Stomach smooth muscle (tissue), 2 donors: ENCODE results near the gene ANXA11.

Experiments
- H3K27ac ChIP-seq: one replicate; pipeline ENCODE4 v1.7.0; 2013; ENCODE audit warnings: mild to moderate bottlenecking, low read length, inconsistent platforms
- H3K27me3 ChIP-seq, 2 donors: one replicate each; pipeline ENCODE4 v1.7.0; 2013; ENCODE audit warnings: low read length in 2 of 2; ENCODE audit not compliant: insufficient read depth in 2 of 2, control insufficient read depth in 1 of 2
- H3K36me3 ChIP-seq, 2 donors: one replicate each; pipeline ENCODE4 v1.7.0; 2013; ENCODE audit warnings: low read length in 2 of 2; ENCODE audit not compliant: control insufficient read depth in 2 of 2, insufficient read depth in 2 of 2
- H3K4me1 ChIP-seq: one replicate; pipeline ENCODE4 v1.7.0; 2013; ENCODE audit warnings: low read length; ENCODE audit not compliant: control insufficient read depth, insufficient read depth
- H3K4me3 ChIP-seq, 2 donors: one replicate each; pipeline ENCODE4 v1.7.0; 2013; ENCODE audit warnings: low read length in 2 of 2
- H3K9ac ChIP-seq, 2 donors: one replicate each; pipeline ENCODE4 v1.7.0; 2013; ENCODE audit warnings: low read length in 2 of 2, mild to moderate bottlenecking in 1 of 2
- H3K9me3 ChIP-seq, 2 donors: one replicate each; pipeline ENCODE4 v1.7.0; 2013; ENCODE audit warnings: low read length in 2 of 2; ENCODE audit not compliant: control insufficient read depth in 2 of 2
- donor health status: healthy.
- donor health status: Pancreatic carcinoma.

ANXA11 gene

DNA sequence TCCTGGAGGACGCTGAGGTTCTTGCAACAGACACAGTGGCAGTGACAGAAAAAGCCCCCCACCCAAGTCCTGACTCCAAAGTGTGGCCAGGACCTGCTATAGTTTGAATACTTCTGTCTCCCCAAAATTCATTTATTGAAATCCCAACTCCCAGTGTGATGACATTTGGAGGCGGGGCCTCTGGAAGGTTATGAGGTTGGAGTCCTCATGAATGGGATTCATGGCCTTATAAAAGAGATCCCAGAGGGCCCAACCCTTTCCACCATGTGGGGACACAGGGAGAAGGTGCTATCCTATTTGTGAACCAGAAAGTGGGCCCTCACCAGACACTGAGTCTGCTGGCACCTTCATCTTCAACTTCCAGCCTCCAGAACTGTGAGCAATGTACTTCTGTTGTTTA lies 18.3 kb downstream of the ANXA11 start:
- Histone ChIP-seq H3K4me3 (no peak overlapping the region), H3K9me3 (no peaks in the 10 kb centered on the region), H3K36me3 (no peaks in the 10 kb centered on the region), H3K9ac (no peak overlapping the region), H3K27me3 (no peaks in the 10 kb centered on the region), H3K4me1 (peaks cover 47% of the 10 kb centered on the region), H3K27ac (no peak overlapping the region)

- H3K36me3 ChIP-seq = no peaks in the 10 kb centered on the region
- no peaks in the 10 kb centered on the region for H3K9me3 ChIP-seq
- no peak overlapping the region for H3K9ac ChIP-seq
- H3K27me3 ChIP-seq = no peaks in the 10 kb centered on the region
- H3K4me3 ChIP-seq = no peak overlapping the region
- H3K4me1 ChIP-seq = peaks cover 47% of the 10 kb centered on the region
- no peak overlapping the region for H3K27ac ChIP-seq
Observed at GRCh38 chr10:80186364-80187012, 18.8 kb downstream of the ANXA11 start.

DNA sequence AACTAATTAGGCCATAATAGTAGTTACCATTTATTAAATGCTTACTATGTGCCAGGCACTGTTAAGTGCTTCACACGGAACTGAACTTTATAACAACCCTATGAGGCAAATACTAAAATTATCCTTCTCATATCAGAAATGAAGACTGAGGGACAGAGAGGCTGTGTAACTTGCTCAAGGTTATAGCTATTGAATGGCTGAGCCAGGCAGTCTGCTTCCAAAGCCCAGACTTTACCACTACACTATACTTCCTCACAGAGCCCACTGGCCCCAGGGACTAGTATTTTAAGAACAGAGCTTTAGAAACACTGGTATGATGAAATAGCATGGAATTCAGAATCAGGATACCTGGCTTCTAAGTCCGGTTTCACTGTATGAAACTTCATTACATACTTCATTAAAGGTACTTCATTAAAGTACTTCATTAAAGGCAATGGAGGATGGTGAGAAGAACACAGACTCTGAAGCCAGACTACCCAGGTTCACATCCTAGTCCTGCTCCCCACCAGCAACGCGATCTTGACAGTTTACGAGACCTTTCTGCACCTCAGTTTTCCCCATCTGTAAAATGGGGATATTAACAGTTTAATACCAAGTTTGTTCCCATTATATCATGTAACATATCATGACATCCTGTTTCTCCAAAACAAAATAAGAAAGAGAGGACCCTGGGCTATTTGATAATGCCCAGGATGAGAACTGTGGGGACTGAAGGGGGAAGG lies 19.6 kb downstream of the ANXA11 start:
- Histone ChIP-seq H3K27me3 (no peaks in the 10 kb centered on the region), H3K27ac (no peak overlapping the region), H3K36me3 (no peaks in the 10 kb centered on the region), H3K4me1 (peaks cover 47% of the 10 kb centered on the region), H3K9ac (peak overlapping the region in 1 of 2 donors; percentile 14), H3K9me3 (no peaks in the 10 kb centered on the region), H3K4me3 (no peak overlapping the region)

DNA sequence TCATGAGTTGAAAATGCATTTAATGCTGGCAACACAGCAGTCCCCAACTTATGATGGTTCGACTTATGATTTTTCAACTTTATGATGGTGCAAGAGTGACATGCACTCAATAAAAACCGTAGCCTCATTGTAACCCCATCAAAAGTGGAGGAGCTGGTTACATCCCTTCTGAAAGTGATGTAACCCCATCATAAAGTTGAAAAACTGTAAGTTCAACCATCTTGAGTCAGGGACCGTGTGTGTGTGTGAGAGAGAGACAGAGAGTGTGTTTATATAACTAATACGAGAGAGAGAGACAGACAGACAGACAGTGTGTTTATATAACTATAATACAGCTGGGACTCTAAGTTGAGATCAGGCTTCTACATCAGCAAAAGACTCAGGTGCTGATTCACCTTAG lies 21.0 kb downstream of the ANXA11 start:
- Histone ChIP-seq H3K4me1 (peaks cover 49% of the 10 kb centered on the region), H3K27ac (no peak overlapping the region), H3K36me3 (peaks cover 0 to 6% of the 10 kb centered on the region in 2 donors), H3K9ac (no peak overlapping the region), H3K4me3 (no peak overlapping the region), H3K9me3 (no peaks in the 10 kb centered on the region), H3K27me3 (no peaks in the 10 kb centered on the region)

GRCh38 chr10:80183436-80183835 lies 21.9 kb downstream of the ANXA11 start:
- Histone ChIP-seq H3K9ac (no peak overlapping the region), H3K36me3 (peaks cover 0 to 6% of the 10 kb centered on the region in 2 donors), H3K4me1 (peaks cover 44% of the 10 kb centered on the region), H3K27me3 (no peaks in the 10 kb centered on the region), H3K9me3 (no peaks in the 10 kb centered on the region), H3K4me3 (no peak overlapping the region), H3K27ac (peak overlapping the region; percentile 18)

DNA sequence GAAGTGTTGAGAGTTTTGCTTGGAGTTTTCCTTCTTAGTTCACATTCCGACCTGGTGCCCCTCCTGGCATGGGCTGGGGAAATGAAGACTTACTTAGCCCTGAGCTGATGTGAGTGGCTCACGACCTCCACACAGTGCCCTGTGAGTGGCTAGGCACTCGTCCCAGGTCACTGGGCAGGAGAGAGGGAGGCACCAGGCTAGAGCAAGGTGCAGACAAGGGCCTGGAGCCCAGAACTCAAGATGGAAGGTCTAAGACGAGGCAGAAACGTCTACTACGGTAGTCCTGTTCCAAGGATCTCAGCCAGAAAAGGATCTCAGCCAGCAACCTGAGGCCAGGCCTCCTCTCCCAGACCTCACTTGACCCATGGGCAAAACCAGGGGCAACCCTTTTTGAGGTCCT lies 22.4 kb downstream of the ANXA11 start:
- Histone ChIP-seq H3K27me3 (no peaks in the 10 kb centered on the region), H3K9me3 (no peaks in the 10 kb centered on the region), H3K4me1 (peaks cover 44% of the 10 kb centered on the region), H3K36me3 (peaks cover 0 to 6% of the 10 kb centered on the region in 2 donors), H3K9ac (no peak overlapping the region), H3K27ac (peak overlapping the region; percentile 18), H3K4me3 (no peak overlapping the region)

DNA sequence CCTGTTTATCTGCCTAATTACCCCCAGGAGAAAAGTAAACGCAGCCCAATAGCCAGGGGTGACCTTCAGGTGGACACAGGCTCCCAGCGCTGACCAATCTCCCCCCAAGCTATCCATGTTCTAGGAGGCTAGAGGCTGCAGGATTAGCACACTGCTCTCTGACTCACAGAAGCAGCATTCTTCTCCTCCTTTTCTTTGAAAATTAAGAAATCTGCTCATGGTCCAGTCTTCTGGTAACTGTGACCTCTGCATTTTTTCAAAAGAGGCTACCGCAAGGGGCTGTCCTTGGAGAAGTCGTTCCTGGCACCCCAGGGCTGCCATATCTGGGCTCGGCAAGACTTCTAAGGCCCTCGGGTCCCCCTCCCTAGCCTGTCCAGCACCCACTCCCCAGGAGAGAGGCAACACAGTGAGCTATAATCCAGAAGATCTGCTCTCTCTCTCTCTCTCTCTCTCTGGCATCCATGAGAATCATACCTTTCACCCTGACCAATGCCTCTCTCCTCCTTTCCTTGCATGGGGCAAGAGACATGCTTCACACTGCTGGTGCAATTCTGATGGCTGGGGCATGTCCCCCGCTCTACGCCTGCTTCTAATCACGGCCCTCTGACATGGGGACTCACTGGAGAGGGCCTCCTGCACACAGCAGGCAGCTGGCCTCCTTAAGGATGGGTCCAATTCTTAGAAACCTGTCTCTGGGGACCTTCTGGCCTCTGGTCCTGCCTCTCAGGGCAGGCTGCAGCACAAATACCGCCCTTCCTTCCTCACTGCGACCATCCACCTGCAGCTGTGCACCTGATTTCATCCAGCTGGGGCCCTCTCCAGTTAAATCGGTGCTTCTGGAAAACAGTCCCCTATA lies 27.3 kb downstream of the ANXA11 start:
- H3K9ac ChIP-seq = no peak overlapping the region
- H3K36me3 ChIP-seq = peaks cover 0 to 6% of the 10 kb centered on the region in 2 donors
- no peaks in the 10 kb centered on the region for H3K9me3 ChIP-seq
- peaks cover 16% of the 10 kb centered on the region for H3K4me1 ChIP-seq
- no peak overlapping the region for H3K4me3 ChIP-seq
- H3K27ac ChIP-seq = no peak overlapping the region
- no peaks in the 10 kb centered on the region for H3K27me3 ChIP-seq

- Histone ChIP-seq H3K4me1 (peaks cover 20% of the 10 kb centered on the region), H3K4me3 (no peak overlapping the region), H3K27me3 (no peaks in the 10 kb centered on the region), H3K9ac (no peak overlapping the region), H3K36me3 (peaks cover 8 to 12% of the 10 kb centered on the region in 2 donors), H3K27ac (no peak overlapping the region), H3K9me3 (no peaks in the 10 kb centered on the region)
Observed at GRCh38 chr10:80176526-80176925, 28.8 kb downstream of the ANXA11 start.

DNA sequence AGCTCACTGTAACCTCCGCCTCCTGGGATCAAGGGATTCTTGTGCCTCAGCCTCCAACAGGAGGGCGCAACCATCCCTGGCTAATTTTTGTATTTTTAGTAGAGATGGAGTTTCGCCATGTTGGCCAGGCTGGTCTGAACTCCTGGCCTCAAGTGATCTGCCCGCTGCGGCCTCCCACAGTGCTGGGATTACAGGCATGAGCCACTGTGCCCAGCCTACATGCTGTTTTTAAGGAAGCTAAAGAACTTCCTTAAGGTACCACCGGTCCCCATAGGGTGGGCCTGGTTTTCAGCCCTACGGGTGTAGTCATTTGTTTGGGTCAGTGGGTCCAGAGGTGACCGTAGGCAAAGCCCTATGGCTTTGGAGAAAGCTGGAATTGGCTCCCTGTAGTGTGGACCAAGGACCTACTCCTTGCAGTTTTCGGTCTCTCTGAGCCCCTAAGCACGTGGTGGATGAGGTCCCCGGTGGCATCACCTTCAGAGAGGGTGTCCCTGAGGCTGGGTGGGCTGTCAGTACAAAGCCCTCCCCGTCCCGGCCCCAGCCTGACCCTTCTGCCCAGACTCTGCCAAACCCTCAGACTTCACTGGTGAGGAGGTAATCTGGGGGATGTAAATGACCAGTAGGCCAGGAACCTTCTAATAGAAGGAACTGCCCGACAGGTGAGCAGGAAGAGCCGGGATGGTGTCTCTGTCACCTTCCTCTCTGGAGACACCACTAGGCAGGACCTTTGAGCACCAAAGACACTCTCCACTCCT lies 30.5 kb downstream of the ANXA11 start:
- no peaks in the 10 kb centered on the region for H3K27me3 ChIP-seq
- no peak overlapping the region for H3K9ac ChIP-seq
- no peak overlapping the region for H3K4me3 ChIP-seq
- no peak overlapping the region for H3K27ac ChIP-seq
- peaks cover 21% of the 10 kb centered on the region for H3K4me1 ChIP-seq
- peaks cover 15 to 18% of the 10 kb centered on the region in 2 donors for H3K36me3 ChIP-seq
- H3K9me3 ChIP-seq = no peaks in the 10 kb centered on the region

DNA sequence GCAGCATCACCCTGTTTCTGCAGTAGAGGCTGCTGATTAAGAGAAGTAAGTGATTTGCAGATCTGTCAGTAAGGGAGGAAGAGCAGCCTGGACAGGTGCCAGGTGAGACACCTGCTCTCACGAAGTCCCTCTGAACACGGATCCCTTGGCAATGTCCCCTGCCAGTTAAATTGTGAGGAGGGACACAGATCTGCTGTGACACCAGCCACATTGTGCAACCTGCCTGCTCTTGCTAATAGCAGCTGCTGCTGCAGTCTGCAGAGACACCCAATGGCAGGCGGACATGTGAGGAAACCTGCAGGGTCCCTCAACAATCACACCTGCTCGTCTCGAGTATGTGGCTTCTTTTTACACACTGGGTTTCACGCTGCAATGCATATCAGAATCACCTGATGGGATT lies 31.9 kb downstream of the ANXA11 start:
- Histone ChIP-seq H3K27me3 (no peaks in the 10 kb centered on the region), H3K9me3 (no peaks in the 10 kb centered on the region), H3K4me1 (peaks cover 30% of the 10 kb centered on the region), H3K27ac (no peak overlapping the region), H3K4me3 (no peak overlapping the region), H3K36me3 (peaks cover 18 to 21% of the 10 kb centered on the region in 2 donors), H3K9ac (no peak overlapping the region)
